ENCODE measurements around the gene LZTR1.

Gene LZTR1

GRCh38 chr22:20940186-20940651 lies 41.9 kb upstream of the LZTR1 start:
- TF ChIP-seq MAX (IDR thresholded peaks at IDR 0.05) (no peak), RAD21 (IDR thresholded peaks at IDR 0.05; ENCODE audit: low read depth) (no peak), YY1 (IDR thresholded peaks at IDR 0.05; ENCODE audit: low read depth) (no peak), TAF1 (IDR thresholded peaks at IDR 0.05; ENCODE audit: low read depth) (no peak), USF1 (IDR thresholded peaks at IDR 0.05) (no peak), EP300 (IDR thresholded peaks at IDR 0.05; ENCODE audit: borderline replicate concordance) (no peak), NFIC (IDR thresholded peaks at IDR 0.05) (no peak)

- TF ChIP-seq RAD21 (IDR thresholded peaks at IDR 0.05; ENCODE audit: low read depth) (no peak), TAF1 (IDR thresholded peaks at IDR 0.05; ENCODE audit: low read depth) (no peak), FOXM1 (IDR thresholded peaks at IDR 0.05; ENCODE audit: borderline replicate concordance, low read depth) (no peak), TEAD4 (IDR thresholded peaks at IDR 0.05) (no peak), USF1 (IDR thresholded peaks at IDR 0.05) (no peak), REST (IDR thresholded peaks at IDR 0.05; ENCODE audit: low read depth) (no peak), CREB1 (IDR thresholded peaks at IDR 0.05; ENCODE audit: low read depth) (no peak), YY1 (IDR thresholded peaks at IDR 0.05; ENCODE audit: low read depth) (no peak), MAX (IDR thresholded peaks at IDR 0.05) (no peak), EP300 (IDR thresholded peaks at IDR 0.05; ENCODE audit: borderline replicate concordance) (no peak), NFIC (IDR thresholded peaks at IDR 0.05) (no peak), TCF12 (IDR thresholded peaks at IDR 0.05; ENCODE audit: low read depth) (no peak), ZBTB7A (IDR thresholded peaks at IDR 0.05; ENCODE audit: low read depth) (no peak)
Observed at GRCh38 chr22:20940904-20941385, 41.2 kb upstream of the LZTR1 start.

GRCh38 chr22:20943104-20943933 lies 38.8 kb upstream of the LZTR1 start:
- TF ChIP-seq REST (IDR thresholded peaks at IDR 0.05; ENCODE audit: low read depth): no peak
- no peak for TF ChIP-seq RAD21 (IDR thresholded peaks at IDR 0.05; ENCODE audit: low read depth)
- TF ChIP-seq YY1 (IDR thresholded peaks at IDR 0.05; ENCODE audit: low read depth): no peak
- TF ChIP-seq NFIC (IDR thresholded peaks at IDR 0.05): no peak
- no peak for TF ChIP-seq TCF12 (IDR thresholded peaks at IDR 0.05; ENCODE audit: low read depth)
- no peak for TF ChIP-seq TAF1 (IDR thresholded peaks at IDR 0.05; ENCODE audit: low read depth)
- TF ChIP-seq FOXM1 (IDR thresholded peaks at IDR 0.05; ENCODE audit: borderline replicate concordance, low read depth): no peak
- TF ChIP-seq ZBTB7A (IDR thresholded peaks at IDR 0.05; ENCODE audit: low read depth): no peak
- TF ChIP-seq TEAD4 (IDR thresholded peaks at IDR 0.05): no peak
- no peak for TF ChIP-seq EGR1 (IDR thresholded peaks at IDR 0.05)
- TF ChIP-seq USF1 (IDR thresholded peaks at IDR 0.05): no peak
- TF ChIP-seq MAX (IDR thresholded peaks at IDR 0.05): no peak
- no peak for TF ChIP-seq EP300 (IDR thresholded peaks at IDR 0.05; ENCODE audit: borderline replicate concordance)
- no peak for TF ChIP-seq CREB1 (IDR thresholded peaks at IDR 0.05; ENCODE audit: low read depth)
- no peak for TF ChIP-seq CEBPB (IDR thresholded peaks at IDR 0.05)

- TF ChIP-seq TEAD4 (IDR thresholded peaks at IDR 0.05) (no peak), NFIC (IDR thresholded peaks at IDR 0.05) (no peak), EP300 (IDR thresholded peaks at IDR 0.05; ENCODE audit: borderline replicate concordance) (no peak), CREB1 (IDR thresholded peaks at IDR 0.05; ENCODE audit: low read depth) (no peak), YY1 (IDR thresholded peaks at IDR 0.05; ENCODE audit: low read depth) (no peak), FOXM1 (IDR thresholded peaks at IDR 0.05; ENCODE audit: borderline replicate concordance, low read depth) (no peak), EGR1 (IDR thresholded peaks at IDR 0.05) (no peak), MAX (IDR thresholded peaks at IDR 0.05) (no peak), ZBTB7A (IDR thresholded peaks at IDR 0.05; ENCODE audit: low read depth) (no peak), TAF1 (IDR thresholded peaks at IDR 0.05; ENCODE audit: low read depth) (no peak), USF1 (IDR thresholded peaks at IDR 0.05) (no peak), REST (IDR thresholded peaks at IDR 0.05; ENCODE audit: low read depth) (no peak), TCF12 (IDR thresholded peaks at IDR 0.05; ENCODE audit: low read depth) (no peak), CEBPB (IDR thresholded peaks at IDR 0.05) (no peak)
Observed at GRCh38 chr22:20944042-20944441, 38.1 kb upstream of the LZTR1 start.
